Testis (tissue), 3 donors: ENCODE results near the gene SPRY1. TPM values are rescaled to one million over a fixed set of nuclear protein-coding genes. Genes with fewer than 3 reads are reported as not detected.

Experiments used
- DNase-seq: peaks from one replicate; pipeline ENCODE4 v3.0.0-alpha.2; 2019
- H3K27ac ChIP-seq, 2 donors: fragments of 200-600 bp; sonication (generic); one replicate each; pipeline ENCODE4 v1.5.1; 2019
- H3K27me3 ChIP-seq: fragments of 200-600 bp; sonication (generic); one replicate; pipeline ENCODE4 v1.5.1; 2019
- H3K36me3 ChIP-seq: fragments of 200-600 bp; sonication (generic); one replicate; pipeline ENCODE4 v1.5.1; 2017; ENCODE audit warnings: low read depth; ENCODE audit errors: missing control alignments
- H3K4me1 ChIP-seq: fragments of 200-600 bp; sonication (generic); one replicate; pipeline ENCODE4 v1.5.1; 2019
- H3K4me3 ChIP-seq, 2 donors: fragments of 200-600 bp; sonication (generic); one replicate each; pipeline ENCODE4 v1.5.1; 2017 to 2019
- H3K9me3 ChIP-seq: fragments of 200-600 bp; sonication (generic); one replicate; pipeline ENCODE4 v1.5.1; 2017
- CTCF ChIP-seq, 3 experiments: fragments of 450-650 bp in 2 of 3; fragments of 200-600 bp in 1 of 3; sonication (generic) in 1 of 3; IDR thresholded peaks; one replicate each; pipeline ENCODE4 v1.5.1; 2016 to 2019; ENCODE audit warnings: antibody characterized with exemption in 3 of 3, mild to moderate bottlenecking in 2 of 3, moderate library complexity in 1 of 3
- POLR2A ChIP-seq: fragments of 450-650 bp; IDR thresholded peaks from one replicate; pipeline ENCODE4 v1.6.1; 2017; ENCODE audit warnings: antibody characterized with exemption, mild to moderate bottlenecking, moderate library complexity
- WGBS, 2 donors: methylation state at CpG; one replicate each; pipeline ENCODE4 v1.1.5; 2018; 5-methylcytosine and 5-hydroxymethylcytosine counted together
- intact Hi-C: fragments of 100-400 bp; cut with DNase I; formaldehyde crosslinking; loops from one replicate; pipeline ENCODE4 v1.15.1; 2023; ENCODE audit warnings: low total_unique reads
- polyA plus RNA-seq: library from polyadenylated mRNA; stranded (reverse); fragments of 350-450 nt; fragmentation: Illumina TruSeq; extraction: RNeasy Lipid Tissue Mini Kit (QIAGEN cat#74804); gene quantifications from one replicate; pipeline ENCODE4 v1.2.3, GENCODE V29; 2014; ENCODE audit warnings: low read depth, low replicate concordance; ENCODE audit not compliant: insufficient read depth
- total RNA-seq, 2 donors: library from RNA; depleted of rRNA; stranded (reverse); fragments of >200 nt; gene quantifications; one replicate each; pipeline ENCODE4 v1.2.3, GENCODE V29; 2016

The SPRY1 gene
- total and polyA plus RNA-seq, 3 donors from 2014 or later = 30.2 to 52.0 (median 36.0) TPM

GRCh38 chr4:123423819-123424218 lies 27.2 kb downstream of the SPRY1 start:
- DNase-seq = no peak
- H3K4me3 ChIP-seq = no peak overlapping the region
- WGBS, 2 donors = 87 to 93% methylated on average over 5 of the region's 5 CpGs
- TF ChIP-seq CTCF (IDR thresholded peaks at IDR 0.05) = no peak
- no peak for TF ChIP-seq POLR2A
- no peaks in the 10 kb centered on the region for H3K36me3 ChIP-seq
- H3K27ac ChIP-seq = no peak overlapping the region
- intact Hi-C loops = no loop called here
- no peaks in the 10 kb centered on the region for H3K4me1 ChIP-seq
- H3K9me3 ChIP-seq = no peaks in the 10 kb centered on the region
- no peaks in the 10 kb centered on the region for H3K27me3 ChIP-seq

- H3K36me3 ChIP-seq = no peaks in the 10 kb centered on the region
- DNase-seq = no peak
- H3K27ac ChIP-seq = no peak overlapping the region
- TF ChIP-seq CTCF (IDR thresholded peaks at IDR 0.05) = no peak
- no peak for TF ChIP-seq POLR2A
- no peaks in the 10 kb centered on the region for H3K27me3 ChIP-seq
- H3K4me3 ChIP-seq = no peak overlapping the region
- intact Hi-C loops = no loop called here
- H3K4me1 ChIP-seq = no peaks in the 10 kb centered on the region
- no peaks in the 10 kb centered on the region for H3K9me3 ChIP-seq
- 89 to 92% methylated on average over 3 of the region's 3 CpGs for WGBS, 2 donors
These were observed 31.4 kb downstream of the SPRY1 start for GRCh38 chr4:123427951-123428350.

GRCh38 chr4:123430031-123430430 lies 33.4 kb downstream of the SPRY1 start:
- Histone ChIP-seq H3K9me3 (no peaks in the 10 kb centered on the region), H3K36me3 (no peaks in the 10 kb centered on the region), H3K27ac (no peak overlapping the region), H3K4me1 (no peaks in the 10 kb centered on the region), H3K27me3 (no peaks in the 10 kb centered on the region), H3K4me3 (no peak overlapping the region)
- DNase-seq = no peak
- 92 to 98% methylated on average over 3 of the region's 3 CpGs for WGBS, 2 donors
- intact Hi-C loops = no loop called here
- no peak for TF ChIP-seq POLR2A
- TF ChIP-seq CTCF (IDR thresholded peaks at IDR 0.05) = no peak

GRCh38 chr4:123430501-123430900 lies 33.9 kb downstream of the SPRY1 start:
- no peaks in the 10 kb centered on the region for H3K36me3 ChIP-seq
- H3K4me1 ChIP-seq = no peaks in the 10 kb centered on the region
- no peaks in the 10 kb centered on the region for H3K27me3 ChIP-seq
- no peak overlapping the region for H3K4me3 ChIP-seq
- DNase-seq = no peak
- intact Hi-C loops = no loop called here
- WGBS, 2 donors = 85 to 94% methylated on average over 2 of the region's 2 CpGs
- TF ChIP-seq CTCF (IDR thresholded peaks at IDR 0.05) = no peak
- no peak for TF ChIP-seq POLR2A
- H3K9me3 ChIP-seq = no peaks in the 10 kb centered on the region
- no peak overlapping the region for H3K27ac ChIP-seq

GRCh38 chr4:123433573-123433972 lies 37.0 kb downstream of the SPRY1 start:
- intact Hi-C loops = no loop called here
- TF ChIP-seq CTCF (IDR thresholded peaks at IDR 0.05) (no peak), POLR2A (no peak)
- 68 to 79% methylated on average over 7 of the region's 7 CpGs for WGBS, 2 donors

More at GRCh38 chr4:123433573-123433972, 37.0 kb downstream of the SPRY1 start:
- Histone ChIP-seq H3K36me3 (no peaks in the 10 kb centered on the region), H3K4me1 (peaks cover 7% of the 10 kb centered on the region), H3K9me3 (no peaks in the 10 kb centered on the region), H3K4me3 (no peak overlapping the region), H3K27me3 (no peaks in the 10 kb centered on the region), H3K27ac (no peak overlapping the region)
- no peak for DNase-seq
